ENCODE data around the gene LYPD6B.
"Not testable (repeated sequence)": the region's sequence is repeated elsewhere in the genome, so short reads cannot be mapped to it uniquely, and the experiment has no call there.

The LYPD6B gene

GRCh38 chr2:149224543-149224942 is 186.0 kb downstream of the LYPD6B start:
- no peak for TF ChIP-seq CTCF (IDR thresholded peaks at IDR 0.05; ENCODE audit: control insufficient read depth, extremely low read depth, insufficient read depth)
- H3K4me3 ChIP-seq (ENCODE audit: low read depth, low read length), result no peak overlapping the region
- DNase-seq (ENCODE audit: low read depth), result no peak

- DNase-seq (ENCODE audit: low read depth), result no peak
Observed at GRCh38 chr2:149225446-149225845, 186.9 kb downstream of the LYPD6B start.

GRCh38 chr2:149226790-149227189 is 188.3 kb downstream of the LYPD6B start:
- no peak for DNase-seq (ENCODE audit: low read depth)
- no peak for TF ChIP-seq CTCF (IDR thresholded peaks at IDR 0.05; ENCODE audit: control insufficient read depth, extremely low read depth, insufficient read depth)
- H3K4me3 ChIP-seq (ENCODE audit: low read depth, low read length), result no peak overlapping the region

More at GRCh38 chr2:149225446-149225845, 186.9 kb downstream of the LYPD6B start:
- no peak for TF ChIP-seq CTCF (IDR thresholded peaks at IDR 0.05; ENCODE audit: control insufficient read depth, extremely low read depth, insufficient read depth)
- H3K4me3 ChIP-seq (ENCODE audit: low read depth, low read length), result no peak overlapping the region

GRCh38 chr2:149235816-149236375 is 197.4 kb downstream of the LYPD6B start:
- no peak overlapping the region for H3K4me3 ChIP-seq (ENCODE audit: low read depth, low read length)
- no peak for TF ChIP-seq CTCF (IDR thresholded peaks at IDR 0.05; ENCODE audit: control insufficient read depth, extremely low read depth, insufficient read depth)
- DNase-seq (ENCODE audit: low read depth), result no peak

- no peak for TF ChIP-seq CTCF (IDR thresholded peaks at IDR 0.05; ENCODE audit: control insufficient read depth, extremely low read depth, insufficient read depth)
- DNase-seq (ENCODE audit: low read depth), result no peak
- H3K4me3 ChIP-seq (ENCODE audit: low read depth, low read length), result no peak overlapping the region
Observed at GRCh38 chr2:149236410-149236809, 197.9 kb downstream of the LYPD6B start.

GRCh38 chr2:149246186-149246585 is 207.7 kb downstream of the LYPD6B start:
- DNase-seq (ENCODE audit: low read depth), result no peak
- no peak overlapping the region for H3K4me3 ChIP-seq (ENCODE audit: low read depth, low read length)
- no peak for TF ChIP-seq CTCF (IDR thresholded peaks at IDR 0.05; ENCODE audit: control insufficient read depth, extremely low read depth, insufficient read depth)

- H3K4me3 ChIP-seq (ENCODE audit: low read depth, low read length); DNase-seq (ENCODE audit: low read depth): not testable (repeated sequence)
Observed at GRCh38 chr2:149251436-149251835, 212.9 kb downstream of the LYPD6B start.

GRCh38 chr2:149256877-149257276 is 218.4 kb downstream of the LYPD6B start:
- not testable (repeated sequence) for DNase-seq (ENCODE audit: low read depth); H3K4me3 ChIP-seq (ENCODE audit: low read depth, low read length)
